Ovary (tissue), 9 donors: ENCODE results near the gene TCTN1. TPM values are rescaled to one million over a fixed set of nuclear protein-coding genes. Genes with fewer than 3 reads are reported as not detected.
"Not testable (repeated sequence)": the region's sequence is repeated elsewhere in the genome, so short reads cannot be mapped to it uniquely, and the experiment has no call there.

ENCODE experiments used
- DNase-seq, 5 donors: peaks; one replicate each; pipeline ENCODE4 v3.0.0-alpha.2; 2019 to 2020
- H3K27ac ChIP-seq, 2 donors: fragments of 200-600 bp; one replicate each; pipeline versions ENCODE4 v1.5.1 to v1.8.0; 2019 to 2022
- H3K27me3 ChIP-seq: fragments of 200-600 bp; one replicate; pipeline ENCODE4 v1.8.0; 2022
- H3K36me3 ChIP-seq: fragments of 200-600 bp; sonication (generic); one replicate; pipeline ENCODE4 v1.5.1; 2019
- H3K4me1 ChIP-seq: one replicate; pipeline ENCODE4 v1.8.1; 2013; ENCODE audit warnings: mild to moderate bottlenecking, moderate library complexity; ENCODE audit not compliant: insufficient read depth
- H3K4me3 ChIP-seq: fragments of 200-600 bp; sonication (generic); one replicate; pipeline ENCODE4 v1.5.1; 2017
- H3K9me3 ChIP-seq, 2 donors: fragments of 200-600 bp in 1 of 2; sonication (generic) in 1 of 2; one replicate each; pipeline versions ENCODE4 v1.5.1 to v1.8.1; 2013 to 2019; ENCODE audit warnings: mild to moderate bottlenecking in 1 of 2, moderate library complexity in 1 of 2
- EP300 ChIP-seq: sonication (generic); formaldehyde crosslinking; IDR thresholded peaks from one replicate; pipeline ENCODE4 v1.6.1; 2017; ENCODE audit warnings: antibody characterized with exemption
- POLR2A ChIP-seq: fragments of 450-650 bp; IDR thresholded peaks from one replicate; pipeline ENCODE4 v1.6.1; 2017; ENCODE audit warnings: antibody characterized with exemption, mild to moderate bottlenecking, moderate library complexity
- WGBS, 3 donors: extraction: QIAGEN DNeasy Blood & Tissue Kit in 1 of 3; methylation state at CpG; one replicate each; pipeline versions ENCODE4 v1.1.5 to v1.1.7; 2013 to 2017; 5-methylcytosine and 5-hydroxymethylcytosine counted together
- intact Hi-C, 4 donors: fragments of 100-400 bp; cut with DNase I; formaldehyde crosslinking; loops; one replicate each; pipeline versions ENCODE4 v1.11.0 to v1.15.1; 2022 to 2023
- polyA plus RNA-seq, 2 donors: library from polyadenylated mRNA; stranded (reverse); fragments of 200-250 nt in 1 of 2; fragments of 350-450 nt in 1 of 2; fragmentation: Illumina TruSeq in 1 of 2; extraction: RNeasy Lipid Tissue Mini Kit (QIAGEN cat#74804) in 1 of 2; gene quantifications; one replicate each; pipeline ENCODE4 v1.2.3, GENCODE V29; 2013 to 2014
- total RNA-seq, 7 donors: library from RNA; depleted of rRNA in 2 of 7; stranded (reverse); fragments of >200 nt in 2 of 7; fragmentation: NEBNext Ultra II Directional in 3 of 7; extraction: Animal tissue kit (Norgen Biotek cat#: 25700) in 3 of 7; gene quantifications; one replicate each; pipeline versions ENCODE4 v1.1.0 to v1.2.4, GENCODE V29; 2016 to 2023
- TF ChIP-seq, protein P1 (sequence below), 3 donors: fragments of 450-650 bp in 2 of 3; fragments of 200-600 bp in 1 of 3; IDR thresholded peaks; one replicate each; pipeline versions ENCODE4 v1.5.1 to v1.8.0; 2016 to 2022; ENCODE audit warnings: antibody characterized with exemption in 3 of 3, mild to moderate bottlenecking in 1 of 3
- donor health status: DM: no; HTN: no; CAD: no; lungs with moderate emphysema.
- donor health status: DM: no; HTN: no; CAD: no.
- donor health status: Bipolar disorder and iron deficiency.
- donor health status: DM: yes; HTN: yes; CAD: no.
- donor health status: DM: no; HTN: no; CAD: no.
- donor health status: DM: yes; HTN: yes; CAD: no.

The TCTN1 gene
- total and polyA plus RNA-seq, 9 donors, result 32.7 to 122 (median 47.9) TPM

GRCh38 chr12:110602085-110602814 lies 11.7 kb upstream of the TCTN1 start:
- H3K27me3 ChIP-seq, H3K36me3 ChIP-seq, DNase-seq, H3K4me1 ChIP-seq, H3K9me3 ChIP-seq, H3K27ac ChIP-seq, H3K4me3 ChIP-seq: not testable (repeated sequence)
- 56 to 64% (median 60%) methylated on average over 14 of the region's 14 CpGs for WGBS, 3 donors
- intact Hi-C loops, result loop anchor here (2.0 to 5.0 kb wide), 4 partner anchors 55 to 150 kb away; partner anchors contain the start of genes ARPC3 (in 1 of the 4), FAM216A (in 1 of the 4) and GPN3 (in 1 of the 4)
- TF ChIP-seq, protein P1, sequence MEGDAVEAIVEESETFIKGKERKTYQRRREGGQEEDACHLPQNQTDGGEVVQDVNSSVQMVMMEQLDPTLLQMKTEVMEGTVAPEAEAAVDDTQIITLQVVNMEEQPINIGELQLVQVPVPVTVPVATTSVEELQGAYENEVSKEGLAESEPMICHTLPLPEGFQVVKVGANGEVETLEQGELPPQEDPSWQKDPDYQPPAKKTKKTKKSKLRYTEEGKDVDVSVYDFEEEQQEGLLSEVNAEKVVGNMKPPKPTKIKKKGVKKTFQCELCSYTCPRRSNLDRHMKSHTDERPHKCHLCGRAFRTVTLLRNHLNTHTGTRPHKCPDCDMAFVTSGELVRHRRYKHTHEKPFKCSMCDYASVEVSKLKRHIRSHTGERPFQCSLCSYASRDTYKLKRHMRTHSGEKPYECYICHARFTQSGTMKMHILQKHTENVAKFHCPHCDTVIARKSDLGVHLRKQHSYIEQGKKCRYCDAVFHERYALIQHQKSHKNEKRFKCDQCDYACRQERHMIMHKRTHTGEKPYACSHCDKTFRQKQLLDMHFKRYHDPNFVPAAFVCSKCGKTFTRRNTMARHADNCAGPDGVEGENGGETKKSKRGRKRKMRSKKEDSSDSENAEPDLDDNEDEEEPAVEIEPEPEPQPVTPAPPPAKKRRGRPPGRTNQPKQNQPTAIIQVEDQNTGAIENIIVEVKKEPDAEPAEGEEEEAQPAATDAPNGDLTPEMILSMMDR (IDR thresholded peaks at IDR 0.05), result peak; percentile 29 to 59 (median 56)

GRCh38 chr12:110606253-110606611 lies 7.7 kb upstream of the TCTN1 start:
- peak overlapping the region in 1 of 2 donors; percentile 40 for H3K27ac ChIP-seq
- peaks cover 2% of the 10 kb centered on the region for H3K4me1 ChIP-seq
- H3K27me3 ChIP-seq, result no peaks in the 10 kb centered on the region
- WGBS, 3 donors, result 76 to 86% (median 77%) methylated on average over 8 of the region's 8 CpGs
- no peak for TF ChIP-seq POLR2A
- no peak for TF ChIP-seq EP300
- TF ChIP-seq, protein P1 (IDR thresholded peaks at IDR 0.05), result no peak
- no peak overlapping the region for H3K4me3 ChIP-seq
- intact Hi-C loops, result no loop called here
- DNase-seq, result no peak
- H3K9me3 ChIP-seq, result no peaks in the 10 kb centered on the region
- no peaks in the 10 kb centered on the region for H3K36me3 ChIP-seq

- Histone ChIP-seq H3K4me3 (peak overlapping the region; percentile 85), H3K36me3 (no peaks in the 10 kb centered on the region), H3K27ac (peak overlapping the region in 1 of 2 donors; percentile 38), H3K4me1 (peaks cover 5% of the 10 kb centered on the region), H3K27me3 (no peaks in the 10 kb centered on the region), H3K9me3 (no peaks in the 10 kb centered on the region)
- TF ChIP-seq, protein P1 (IDR thresholded peaks at IDR 0.05), result no peak
- TF ChIP-seq EP300 (no peak), POLR2A (no peak)
- intact Hi-C loops, result loop anchor here in 1 of 4 donors (10.0 kb wide), 1 partner anchor 272 kb away; no protein-coding TSS in a partner anchor
- WGBS, 3 donors, result 63 to 72% (median 64%) methylated on average over 23 of the region's 23 CpGs
- no peak for DNase-seq
Measured at GRCh38 chr12:110613071-110613770, 708 bp upstream of the TCTN1 start.

- DNase-seq, result no peak
- intact Hi-C loops, result loop anchor here in 1 of 4 donors (10.0 kb wide), 1 partner anchor 270 kb away; no protein-coding TSS in a partner anchor
- H3K4me1 ChIP-seq, result peaks cover 5% of the 10 kb centered on the region
- TF ChIP-seq, protein P1 (IDR thresholded peaks at IDR 0.05), result no peak
- TF ChIP-seq POLR2A (no peak), EP300 (no peak)
- H3K27ac ChIP-seq, result no peak overlapping the region
- WGBS, 3 donors, result 85 to 87% (median 87%) methylated on average over 8 of the region's 8 CpGs
- H3K36me3 ChIP-seq, result no peaks in the 10 kb centered on the region
- no peak overlapping the region for H3K4me3 ChIP-seq
- H3K9me3 ChIP-seq, result no peaks in the 10 kb centered on the region
- H3K27me3 ChIP-seq, result no peaks in the 10 kb centered on the region
Measured at GRCh38 chr12:110615171-110615570, 1.2 kb downstream of the TCTN1 start.
